HepG2 (cell line): ENCODE results near the gene YPEL5. TPM values are rescaled to one million over a fixed set of nuclear protein-coding genes. Genes with fewer than 3 reads are reported as not detected.
"Not testable (repeated sequence)": the region's sequence is repeated elsewhere in the genome, so short reads cannot be mapped to it uniquely, and the experiment has no call there.

ENCODE experiments used
- ATAC-seq: fragments of 200-7000 bp; cut with Tn5 transposase; 3 replicates; pipeline ENCODE4 v1.9.1; 2020; ENCODE audit warnings: mild to moderate bottlenecking, moderate library complexity
- BruUV-seq: library from RNA; stranded (reverse); fragments of 400-500 nt; replicated peaks from 2 replicates; lab custom pipeline; 2021; lab: Mats Ljungman, UMichigan
- CTCF ChIA-PET: fragments of 300-600 bp; formaldehyde crosslinking; extraction: SDS; loops from one replicate; lab custom pipeline; 2021; ENCODE audit warnings: low total read pairs, inconsistent platforms, low intra/inter-chr PET ratio; lab: Yijun Ruan, JAX
- POLR2A ChIA-PET: fragments of 350-600 bp; sonication (Branson Sonifier 250); formaldehyde crosslinking; loops from one replicate; lab custom pipeline; 2020; ENCODE audit warnings: antibody characterized with exemption, inconsistent platforms; lab: Yijun Ruan, JAX
- DNase-seq: peaks from one replicate; pipeline ENCODE4 v3.0.0-alpha.2; 2015; ENCODE audit warnings: low spot score
- FAIRE-seq: peaks from 3 replicates; lab custom pipeline; 2011; peaks lifted over from hg19 to GRCh38; lab: Jason Lieb, UNC
- H2AFZ ChIP-seq: one replicate; pipeline ENCODE4 v1.6.1; 2011; ENCODE audit warnings: low read length, inconsistent platforms
- H3K27ac ChIP-seq: fragments of 300-600 bp; 3 replicates; pipeline ENCODE4 v1.8.0; 2011; ENCODE audit warnings: mixed run types, mild to moderate bottlenecking, mixed read lengths, low read length, inconsistent platforms; ENCODE audit not compliant: insufficient read depth; ENCODE audit errors: extremely low read length
- H3K27me3 ChIP-seq, 2 experiments: fragments of 200-600 bp in 1 of 2; 2 replicates in 1 of 2; 3 replicates in 1 of 2; pipeline versions ENCODE4 v1.6.0 to v1.8.0; 2011; ENCODE audit warnings: low read length in 2 of 2, mild to moderate bottlenecking in 2 of 2, moderate library complexity in 2 of 2, inconsistent platforms in 1 of 2; ENCODE audit not compliant: insufficient read depth in 2 of 2, control insufficient read depth in 1 of 2
- H3K36me3 ChIP-seq, 2 experiments: fragments of 200-600 bp in 1 of 2; replicated peaks in 1 of 2; 2 replicates in 1 of 2; 3 replicates in 1 of 2; pipeline versions ENCODE4 v1.5.1 to v1.8.0; 2011; ENCODE audit warnings: low read length in 2 of 2, inconsistent platforms in 1 of 2; ENCODE audit not compliant: insufficient read depth in 2 of 2, control insufficient read depth in 1 of 2
- H3K4me1 ChIP-seq: 2 replicates; pipeline ENCODE4 v1.5.1; 2012; ENCODE audit warnings: low read length, inconsistent platforms; ENCODE audit not compliant: insufficient read depth
- H3K4me2 ChIP-seq: 2 replicates; pipeline ENCODE4 v1.6.0; 2011; ENCODE audit warnings: low read depth, low read length, inconsistent platforms
- H3K4me3 ChIP-seq, 3 experiments: fragments of 200-600 bp in 1 of 3; sonication (generic), shearing (Covaris generic) in 1 of 3; replicated peaks in 1 of 3; 2 replicates each; pipeline ENCODE4 v1.5.1; 2011 to 2016; ENCODE audit warnings: low read length in 3 of 3, inconsistent platforms in 2 of 3, low read depth in 2 of 3, mild to moderate bottlenecking in 2 of 3, control low read depth in 1 of 3, mixed read lengths in 1 of 3; ENCODE audit not compliant: insufficient read depth in 1 of 3
- H3K79me2 ChIP-seq: one replicate; pipeline ENCODE4 v1.6.1; 2011; ENCODE audit warnings: low read length, inconsistent platforms; ENCODE audit not compliant: insufficient read depth
- H3K9ac ChIP-seq: 2 replicates; pipeline ENCODE4 v1.6.0; 2011; ENCODE audit warnings: mild to moderate bottlenecking, low read depth, low read length, inconsistent platforms; ENCODE audit not compliant: insufficient read depth
- H3K9me3 ChIP-seq: 2 replicates; pipeline ENCODE4 v1.5.1; 2012; ENCODE audit warnings: mild to moderate bottlenecking, low read length
- H4K20me1 ChIP-seq: 2 replicates; pipeline ENCODE4 v1.6.0; 2011; ENCODE audit warnings: inconsistent platforms, mild to moderate bottlenecking, low read length, moderate library complexity; ENCODE audit not compliant: insufficient read depth
- ETV5 ChIP-seq: IDR thresholded peaks from 2 replicates; pipeline ENCODE4 v1.6.1; 2018; ENCODE audit warnings: missing biosample characterization, missing genetic modification reagents, inconsistent platforms, borderline replicate concordance
- GZF1 ChIP-seq: sonication (generic); formaldehyde crosslinking; IDR thresholded peaks from 2 replicates; pipeline ENCODE4 v1.5.1; 2020; ENCODE audit warnings: mild to moderate bottlenecking, missing genetic modification reagents
- HIVEP1 ChIP-seq: sonication (generic); formaldehyde crosslinking; IDR thresholded peaks from 2 replicates; pipeline ENCODE4 v1.4.0; 2020; ENCODE audit warnings: mild to moderate bottlenecking, missing genetic modification reagents
- POGZ ChIP-seq: sonication (generic); formaldehyde crosslinking; IDR thresholded peaks from 2 replicates; pipeline ENCODE4 v1.4.0; 2020; ENCODE audit warnings: mild to moderate bottlenecking, missing genetic modification reagents
- RFX1 ChIP-seq: fragments of 450-650 bp; IDR thresholded peaks from 2 replicates; pipeline ENCODE4 v1.6.1; 2017
- ZIK1 ChIP-seq: sonication (generic); formaldehyde crosslinking; IDR thresholded peaks from 2 replicates; pipeline ENCODE4 v1.5.0; 2020; ENCODE audit warnings: mild to moderate bottlenecking, low read depth, missing genetic modification reagents, borderline replicate concordance
- ZNF264 ChIP-seq: sonication (generic); formaldehyde crosslinking; IDR thresholded peaks from 2 replicates; pipeline ENCODE4 v1.4.0; 2020; ENCODE audit warnings: missing genetic modification reagents
- ZNF496 ChIP-seq: sonication (generic); formaldehyde crosslinking; IDR thresholded peaks from 2 replicates; pipeline ENCODE4 v1.8.1; 2023; ENCODE audit warnings: mild to moderate bottlenecking, moderate library complexity, missing genetic modification reagents; ENCODE audit not compliant: insufficient replicate concordance
- ZNF607 ChIP-seq: sonication (generic); formaldehyde crosslinking; IDR thresholded peaks from 2 replicates; pipeline ENCODE4 v1.5.1; 2020; ENCODE audit warnings: missing genetic modification reagents, mild to moderate bottlenecking, borderline replicate concordance
- WGBS: methylation state at CpG from one replicate; pipeline ENCODE4 v1.1.6; 2017; ENCODE audit warnings: low lambda C conversion rate; 5-methylcytosine and 5-hydroxymethylcytosine counted together
- in situ Hi-C: cut with HindIII; loops from 2 replicates; pipeline ENCODE4 v1.10.0; 2017; ENCODE audit warnings: low pct_unique_long_range_greater_than_20kb; ENCODE audit not compliant: extremely low pct_ligation_motif_present
- intact Hi-C: fragments of 100-400 bp; cut with micrococcal nuclease; formaldehyde crosslinking; loops from one replicate; pipeline ENCODE4 v1.10.0; 2022; ENCODE audit not compliant: unreplicated experiment
- polyA plus RNA-seq, 8 experiments: library from polyadenylated mRNA; depleted of rRNA in 3 of 8; stranded (reverse) in 7 of 8; unstranded in 1 of 8; fragments of >200 nt; fragmentation: Illumina TruSeq in 4 of 8; extraction: Trizol in 4 of 8; gene quantifications; 2 replicates each; pipeline versions ENCODE4 v1.2.1 to v1.2.3, GENCODE V29; 2011 to 2016; ENCODE audit warnings: low read depth in 4 of 8, missing spikeins in 1 of 8, mixed read lengths in 1 of 8; ENCODE audit not compliant: insufficient read depth in 1 of 8
- total RNA-seq, 5 experiments: library from RNA; depleted of rRNA; stranded (reverse); fragments of >200 nt; fragmentation: Illumina TruSeq; extraction: Trizol; gene quantifications; 2 replicates each; pipeline ENCODE4 v1.2.3, GENCODE V29; 2016; ENCODE audit warnings: low read depth in 1 of 5
- TF ChIP-seq, protein P1 (sequence below): sonication (generic); formaldehyde crosslinking; IDR thresholded peaks from 2 replicates; pipeline ENCODE4 v1.8.0; 2022; ENCODE audit warnings: mild to moderate bottlenecking, missing genetic modification reagents; ENCODE audit not compliant: insufficient replicate concordance
- TF ChIP-seq, protein P2 (sequence below): sonication (generic); formaldehyde crosslinking; IDR thresholded peaks from 2 replicates; pipeline ENCODE4 v1.4.0; 2020; ENCODE audit warnings: missing genetic modification reagents

The YPEL5 gene
- total and polyA plus RNA-seq, 2 of the 13 experiments (the other 11 are each of a cell fraction or from before 2014, with no cell fraction given): 12.7 to 49.7 TPM

DNA sequence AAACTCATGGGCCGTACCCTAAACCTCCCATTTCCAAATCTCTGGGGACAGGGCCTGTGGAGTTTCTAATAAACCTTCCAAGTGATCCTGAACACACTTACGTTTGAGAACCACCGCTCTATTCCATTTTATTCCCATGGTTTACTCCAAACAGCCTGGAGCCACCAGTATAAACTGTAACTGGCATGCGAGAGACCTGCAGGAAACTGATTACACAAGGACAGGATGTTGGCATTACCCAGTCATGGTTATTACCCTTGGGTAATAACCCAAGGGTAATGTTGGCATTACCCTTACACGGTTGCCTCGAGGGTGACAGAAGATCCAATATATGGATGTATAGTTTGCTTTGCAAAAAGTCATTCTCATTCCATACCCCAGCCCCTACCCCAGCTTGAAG is 37.0 kb upstream of the YPEL5 start (continued):
- TF ChIP-seq, protein P1, sequence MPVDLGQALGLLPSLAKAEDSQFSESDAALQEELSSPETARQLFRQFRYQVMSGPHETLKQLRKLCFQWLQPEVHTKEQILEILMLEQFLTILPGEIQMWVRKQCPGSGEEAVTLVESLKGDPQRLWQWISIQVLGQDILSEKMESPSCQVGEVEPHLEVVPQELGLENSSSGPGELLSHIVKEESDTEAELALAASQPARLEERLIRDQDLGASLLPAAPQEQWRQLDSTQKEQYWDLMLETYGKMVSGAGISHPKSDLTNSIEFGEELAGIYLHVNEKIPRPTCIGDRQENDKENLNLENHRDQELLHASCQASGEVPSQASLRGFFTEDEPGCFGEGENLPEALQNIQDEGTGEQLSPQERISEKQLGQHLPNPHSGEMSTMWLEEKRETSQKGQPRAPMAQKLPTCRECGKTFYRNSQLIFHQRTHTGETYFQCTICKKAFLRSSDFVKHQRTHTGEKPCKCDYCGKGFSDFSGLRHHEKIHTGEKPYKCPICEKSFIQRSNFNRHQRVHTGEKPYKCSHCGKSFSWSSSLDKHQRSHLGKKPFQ (CRISPR knock-in tag): no peak
- TF ChIP-seq HIVEP1 (no peak), RFX1 (no peak), ZIK1 (no peak)

DNA sequence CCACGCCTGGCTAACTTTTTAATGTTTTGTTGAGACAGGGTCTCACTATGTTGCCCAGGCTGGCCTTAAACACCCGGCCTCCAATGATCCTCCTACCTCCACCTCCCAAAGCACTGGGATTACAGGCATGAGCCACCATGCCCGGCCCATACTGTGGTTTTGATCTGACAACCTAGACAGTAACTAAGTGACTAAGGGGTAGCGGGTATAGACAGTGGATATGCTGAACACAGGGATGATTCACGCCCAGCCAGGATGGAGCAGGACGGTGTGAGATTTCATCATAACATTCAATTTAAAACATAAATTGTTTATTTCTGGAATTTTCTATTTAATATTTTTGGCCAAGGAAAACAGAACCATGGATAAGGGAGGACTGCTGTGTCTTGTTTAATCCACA is 36.0 kb upstream of the YPEL5 start:
- Histone ChIP-seq H3K27me3 (peaks cover 0 to 4% of the 10 kb centered on the region in 2 experiments; a peak in 1 of 5 replicates), H3K36me3 (no peaks in the 10 kb centered on the region), H3K4me3 (no peak overlapping the region), H3K27ac (no peak overlapping the region), H3K9me3 (no peaks in the 10 kb centered on the region), H4K20me1 (no peaks in the 10 kb centered on the region), H3K79me2 (no peaks in the 10 kb centered on the region), H3K4me2 (no peak overlapping the region), H2AFZ (no peak overlapping the region), H3K9ac (no peak overlapping the region), H3K4me1 (peaks cover 41% of the 10 kb centered on the region)
- CTCF ChIA-PET: no interaction called here
- BruUV-seq: no TSS peak
- 38% methylated on average over 6 of the region's 6 CpGs for WGBS
- TF ChIP-seq POGZ (CRISPR knock-in tag) (no peak), ZNF496 (no peak), GZF1 (CRISPR knock-in tag) (no peak), ETV5 (no peak), ZNF264 (no peak), ZNF607 (no peak)
- TF ChIP-seq, protein P2, sequence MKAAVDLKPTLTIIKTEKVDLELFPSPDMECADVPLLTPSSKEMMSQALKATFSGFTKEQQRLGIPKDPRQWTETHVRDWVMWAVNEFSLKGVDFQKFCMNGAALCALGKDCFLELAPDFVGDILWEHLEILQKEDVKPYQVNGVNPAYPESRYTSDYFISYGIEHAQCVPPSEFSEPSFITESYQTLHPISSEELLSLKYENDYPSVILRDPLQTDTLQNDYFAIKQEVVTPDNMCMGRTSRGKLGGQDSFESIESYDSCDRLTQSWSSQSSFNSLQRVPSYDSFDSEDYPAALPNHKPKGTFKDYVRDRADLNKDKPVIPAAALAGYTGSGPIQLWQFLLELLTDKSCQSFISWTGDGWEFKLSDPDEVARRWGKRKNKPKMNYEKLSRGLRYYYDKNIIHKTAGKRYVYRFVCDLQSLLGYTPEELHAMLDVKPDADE: no peak
- DNase-seq: no peak
- intact Hi-C loops (no loop called here), in situ Hi-C loops (no loop called here)
- POLR2A ChIA-PET: no interaction called here
- no peak for FAIRE-seq
- ATAC-seq: no peak

DNA sequence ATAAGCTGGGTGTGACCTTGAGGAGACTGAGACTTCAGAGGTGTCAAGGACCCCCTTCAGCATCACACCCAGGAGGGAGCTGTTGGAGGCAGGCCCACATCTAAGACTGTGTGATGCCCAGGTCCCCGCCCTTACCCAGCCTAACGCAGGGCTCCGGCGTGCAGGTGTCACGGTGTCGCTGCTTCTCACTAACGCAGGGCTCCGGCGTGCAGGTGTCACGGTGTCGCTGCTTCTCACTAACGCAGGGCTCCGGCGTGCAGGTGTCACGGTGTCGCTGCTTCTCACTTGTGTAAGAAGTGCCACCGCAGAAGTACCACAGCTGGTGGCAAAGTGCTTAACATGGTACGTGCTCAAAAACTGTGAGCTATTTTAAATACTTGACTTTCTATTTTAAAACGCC is 35.6 kb upstream of the YPEL5 start:
- H3K4me1 ChIP-seq: peaks cover 41% of the 10 kb centered on the region
- intact Hi-C loops, H4K20me1 ChIP-seq, DNase-seq, H3K9me3 ChIP-seq, H3K9ac ChIP-seq, H3K27me3 ChIP-seq, ATAC-seq, in situ Hi-C loops, H3K79me2 ChIP-seq, H3K27ac ChIP-seq, POLR2A ChIA-PET, BruUV-seq, H3K4me2 ChIP-seq, H3K36me3 ChIP-seq, H2AFZ ChIP-seq, CTCF ChIA-PET, H3K4me3 ChIP-seq, FAIRE-seq: not testable (repeated sequence)
- WGBS: 83% methylated on average over 17 of the region's 19 CpGs
